Measurements from ENCODE around the gene CEP41. TPM values are rescaled to one million over a fixed set of nuclear protein-coding genes. Genes with fewer than 3 reads are reported as not detected.

The CEP41 gene
- total and polyA plus RNA-seq, 2 of the 13 experiments (the other 11 are each of a cell fraction or from before 2014, with no cell fraction given) = 8.7 to 9.0 TPM

DNA sequence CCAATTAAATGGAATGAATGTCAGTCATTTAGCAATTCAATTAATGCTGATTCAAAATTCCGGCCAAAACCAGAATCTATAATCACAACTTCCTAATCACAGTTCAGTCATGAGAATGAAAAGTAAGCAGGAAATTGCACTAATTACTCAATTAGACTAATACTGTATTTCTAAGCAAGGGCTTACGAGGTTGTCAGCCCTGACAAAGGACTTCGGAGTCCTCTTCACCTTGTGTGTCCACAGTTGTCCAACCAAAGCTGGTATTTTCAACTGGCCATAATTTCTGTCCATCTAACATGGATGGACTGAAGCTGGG lies 43.1 kb downstream of the CEP41 start:
- ChIA-PET CTCF (ENCODE audit: low intra/inter-chr PET ratio, low total read pairs) (no interaction called here), POLR2A (no interaction called here)
- in situ Hi-C loops (cut with HindIII; ENCODE audit: extremely low pct_ligation_motif_present, low pct_unique_long_range_greater_than_20kb) (no loop called here), intact Hi-C loops (cut with micrococcal nuclease; ENCODE audit: unreplicated experiment) (no loop called here)
- 90% methylated on average over 3 of the region's 3 CpGs for WGBS (ENCODE audit: low lambda C conversion rate)
- FAIRE-seq (no peak), ATAC-seq (no peak), DNase-seq (ENCODE audit: low spot score) (no peak)
- no peaks in the 10 kb centered on the region; a peak in 1 of 5 replicates for H3K36me3 ChIP-seq (replicated peaks in 1 of 2; ENCODE audit: control insufficient read depth in 1 of 2, insufficient read depth in 2 of 2, low read length in 2 of 2)
- no peaks in the 10 kb centered on the region for H4K20me1 ChIP-seq (ENCODE audit: insufficient read depth, low read length)
- no peaks in the 10 kb centered on the region for H3K4me1 ChIP-seq (ENCODE audit: insufficient read depth, low read length)
- no peak overlapping the region for H3K27ac ChIP-seq (ENCODE audit: extremely low read length, insufficient read depth, low read length)
- no TSS peak for BruUV-seq (replicated peaks)
- no peak overlapping the region for H3K4me3 ChIP-seq (replicated peaks in 1 of 3; ENCODE audit: insufficient read depth in 1 of 3, low read depth in 2 of 3, low read length in 3 of 3)
- H3K27me3 ChIP-seq (ENCODE audit: control insufficient read depth in 1 of 2, insufficient read depth in 2 of 2, low read length in 2 of 2) = no peaks in the 10 kb centered on the region
- no peaks in the 10 kb centered on the region for H3K79me2 ChIP-seq (ENCODE audit: insufficient read depth, low read length)
- H3K9me3 ChIP-seq (ENCODE audit: low read length) = no peaks in the 10 kb centered on the region
- no peak overlapping the region for H3K9ac ChIP-seq (ENCODE audit: insufficient read depth, low read depth, low read length)
- H3K4me2 ChIP-seq (ENCODE audit: low read depth, low read length) = no peak overlapping the region
- H2AFZ ChIP-seq (ENCODE audit: low read length) = no peak overlapping the region
- TF ChIP-seq ZBTB20 (CRISPR knock-in tag; IDR thresholded peaks at IDR 0.05; ENCODE audit: borderline replicate concordance, low read depth) = no peak
- TF ChIP-seq, protein P1, sequence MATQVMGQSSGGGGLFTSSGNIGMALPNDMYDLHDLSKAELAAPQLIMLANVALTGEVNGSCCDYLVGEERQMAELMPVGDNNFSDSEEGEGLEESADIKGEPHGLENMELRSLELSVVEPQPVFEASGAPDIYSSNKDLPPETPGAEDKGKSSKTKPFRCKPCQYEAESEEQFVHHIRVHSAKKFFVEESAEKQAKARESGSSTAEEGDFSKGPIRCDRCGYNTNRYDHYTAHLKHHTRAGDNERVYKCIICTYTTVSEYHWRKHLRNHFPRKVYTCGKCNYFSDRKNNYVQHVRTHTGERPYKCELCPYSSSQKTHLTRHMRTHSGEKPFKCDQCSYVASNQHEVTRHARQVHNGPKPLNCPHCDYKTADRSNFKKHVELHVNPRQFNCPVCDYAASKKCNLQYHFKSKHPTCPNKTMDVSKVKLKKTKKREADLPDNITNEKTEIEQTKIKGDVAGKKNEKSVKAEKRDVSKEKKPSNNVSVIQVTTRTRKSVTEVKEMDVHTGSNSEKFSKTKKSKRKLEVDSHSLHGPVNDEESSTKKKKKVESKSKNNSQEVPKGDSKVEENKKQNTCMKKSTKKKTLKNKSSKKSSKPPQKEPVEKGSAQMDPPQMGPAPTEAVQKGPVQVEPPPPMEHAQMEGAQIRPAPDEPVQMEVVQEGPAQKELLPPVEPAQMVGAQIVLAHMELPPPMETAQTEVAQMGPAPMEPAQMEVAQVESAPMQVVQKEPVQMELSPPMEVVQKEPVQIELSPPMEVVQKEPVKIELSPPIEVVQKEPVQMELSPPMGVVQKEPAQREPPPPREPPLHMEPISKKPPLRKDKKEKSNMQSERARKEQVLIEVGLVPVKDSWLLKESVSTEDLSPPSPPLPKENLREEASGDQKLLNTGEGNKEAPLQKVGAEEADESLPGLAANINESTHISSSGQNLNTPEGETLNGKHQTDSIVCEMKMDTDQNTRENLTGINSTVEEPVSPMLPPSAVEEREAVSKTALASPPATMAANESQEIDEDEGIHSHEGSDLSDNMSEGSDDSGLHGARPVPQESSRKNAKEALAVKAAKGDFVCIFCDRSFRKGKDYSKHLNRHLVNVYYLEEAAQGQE (IDR thresholded peaks at IDR 0.05; ENCODE audit: borderline replicate concordance in 1 of 2, low read depth in 1 of 2, low read length in 2 of 2) = no peak
- no peak for TF ChIP-seq SMAD9 (CRISPR knock-in tag; IDR thresholded peaks at IDR 0.05)
- TF ChIP-seq ZNF34 (CRISPR knock-in tag; IDR thresholded peaks at IDR 0.05; ENCODE audit: borderline replicate concordance) = no peak
- no peak for TF ChIP-seq ZNF503 (CRISPR knock-in tag; IDR thresholded peaks at IDR 0.05)
- TF ChIP-seq, protein P2, sequence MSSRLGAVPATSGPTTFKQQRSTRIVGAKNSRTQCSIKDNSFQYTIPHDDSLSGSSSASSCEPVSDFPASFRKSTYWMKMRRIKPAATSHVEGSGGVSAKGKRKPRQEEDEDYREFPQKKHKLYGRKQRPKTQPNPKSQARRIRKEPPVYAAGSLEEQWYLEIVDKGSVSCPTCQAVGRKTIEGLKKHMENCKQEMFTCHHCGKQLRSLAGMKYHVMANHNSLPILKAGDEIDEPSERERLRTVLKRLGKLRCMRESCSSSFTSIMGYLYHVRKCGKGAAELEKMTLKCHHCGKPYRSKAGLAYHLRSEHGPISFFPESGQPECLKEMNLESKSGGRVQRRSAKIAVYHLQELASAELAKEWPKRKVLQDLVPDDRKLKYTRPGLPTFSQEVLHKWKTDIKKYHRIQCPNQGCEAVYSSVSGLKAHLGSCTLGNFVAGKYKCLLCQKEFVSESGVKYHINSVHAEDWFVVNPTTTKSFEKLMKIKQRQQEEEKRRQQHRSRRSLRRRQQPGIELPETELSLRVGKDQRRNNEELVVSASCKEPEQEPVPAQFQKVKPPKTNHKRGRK (CRISPR knock-in tag; IDR thresholded peaks at IDR 0.05) = no peak
- no peak for TF ChIP-seq TEF (CRISPR knock-in tag; IDR thresholded peaks at IDR 0.05)
- no peak for TF ChIP-seq ZBTB7B (CRISPR knock-in tag; IDR thresholded peaks at IDR 0.05)
- no peak for TF ChIP-seq SATB2 (CRISPR knock-in tag; IDR thresholded peaks at IDR 0.05)
- no peak for TF ChIP-seq ZFAT (CRISPR knock-in tag; conservative IDR thresholded peaks at IDR 0.05)
- TF ChIP-seq, protein P3, sequence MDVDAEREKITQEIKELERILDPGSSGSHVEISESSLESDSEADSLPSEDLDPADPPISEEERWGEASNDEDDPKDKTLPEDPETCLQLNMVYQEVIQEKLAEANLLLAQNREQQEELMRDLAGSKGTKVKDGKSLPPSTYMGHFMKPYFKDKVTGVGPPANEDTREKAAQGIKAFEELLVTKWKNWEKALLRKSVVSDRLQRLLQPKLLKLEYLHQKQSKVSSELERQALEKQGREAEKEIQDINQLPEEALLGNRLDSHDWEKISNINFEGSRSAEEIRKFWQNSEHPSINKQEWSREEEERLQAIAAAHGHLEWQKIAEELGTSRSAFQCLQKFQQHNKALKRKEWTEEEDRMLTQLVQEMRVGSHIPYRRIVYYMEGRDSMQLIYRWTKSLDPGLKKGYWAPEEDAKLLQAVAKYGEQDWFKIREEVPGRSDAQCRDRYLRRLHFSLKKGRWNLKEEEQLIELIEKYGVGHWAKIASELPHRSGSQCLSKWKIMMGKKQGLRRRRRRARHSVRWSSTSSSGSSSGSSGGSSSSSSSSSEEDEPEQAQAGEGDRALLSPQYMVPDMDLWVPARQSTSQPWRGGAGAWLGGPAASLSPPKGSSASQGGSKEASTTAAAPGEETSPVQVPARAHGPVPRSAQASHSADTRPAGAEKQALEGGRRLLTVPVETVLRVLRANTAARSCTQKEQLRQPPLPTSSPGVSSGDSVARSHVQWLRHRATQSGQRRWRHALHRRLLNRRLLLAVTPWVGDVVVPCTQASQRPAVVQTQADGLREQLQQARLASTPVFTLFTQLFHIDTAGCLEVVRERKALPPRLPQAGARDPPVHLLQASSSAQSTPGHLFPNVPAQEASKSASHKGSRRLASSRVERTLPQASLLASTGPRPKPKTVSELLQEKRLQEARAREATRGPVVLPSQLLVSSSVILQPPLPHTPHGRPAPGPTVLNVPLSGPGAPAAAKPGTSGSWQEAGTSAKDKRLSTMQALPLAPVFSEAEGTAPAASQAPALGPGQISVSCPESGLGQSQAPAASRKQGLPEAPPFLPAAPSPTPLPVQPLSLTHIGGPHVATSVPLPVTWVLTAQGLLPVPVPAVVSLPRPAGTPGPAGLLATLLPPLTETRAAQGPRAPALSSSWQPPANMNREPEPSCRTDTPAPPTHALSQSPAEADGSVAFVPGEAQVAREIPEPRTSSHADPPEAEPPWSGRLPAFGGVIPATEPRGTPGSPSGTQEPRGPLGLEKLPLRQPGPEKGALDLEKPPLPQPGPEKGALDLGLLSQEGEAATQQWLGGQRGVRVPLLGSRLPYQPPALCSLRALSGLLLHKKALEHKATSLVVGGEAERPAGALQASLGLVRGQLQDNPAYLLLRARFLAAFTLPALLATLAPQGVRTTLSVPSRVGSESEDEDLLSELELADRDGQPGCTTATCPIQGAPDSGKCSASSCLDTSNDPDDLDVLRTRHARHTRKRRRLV (CRISPR knock-in tag; IDR thresholded peaks at IDR 0.05) = no peak
- TF ChIP-seq ZNF441 (CRISPR knock-in tag; IDR thresholded peaks at IDR 0.05; ENCODE audit: borderline replicate concordance) = no peak

Measured in HepG2 (cell line).